ENCODE results near the gene TXLNB. TPM values are rescaled to one million over a fixed set of nuclear protein-coding genes. Genes with fewer than 3 reads are reported as not detected.
"Not testable (repeated sequence)": the region's sequence is repeated elsewhere in the genome, so short reads cannot be mapped to it uniquely, and the experiment has no call there.

The TXLNB gene
- total and polyA plus RNA-seq, 2 donors = 6.3 to 11.2 TPM

DNA sequence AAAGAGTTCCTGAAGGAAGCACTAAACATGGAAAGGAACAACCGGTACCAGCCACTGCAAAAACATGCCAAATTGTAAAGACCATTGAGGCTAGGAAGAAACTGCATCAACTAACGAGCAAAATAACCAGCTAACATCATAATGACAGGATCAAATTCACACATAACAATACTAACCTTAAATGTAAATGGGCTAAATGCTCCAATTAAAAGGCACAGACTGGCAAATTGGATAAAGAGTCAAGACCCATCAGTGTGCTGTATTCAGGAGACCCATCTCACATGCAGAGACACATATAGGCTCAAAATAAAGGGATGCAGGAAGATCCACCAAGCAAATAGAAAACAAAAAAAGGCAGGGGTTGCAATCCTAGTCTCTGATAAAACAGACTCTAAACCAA lies 79.3 kb downstream of the TXLNB start:
- not testable (repeated sequence) for H3K4me1 ChIP-seq (ENCODE audit: control insufficient read depth in 2 of 2, insufficient read depth in 2 of 2, low read length in 2 of 2); H3K4me3 ChIP-seq (ENCODE audit: low read length in 2 of 2); DNase-seq (ENCODE audit: low read depth in 6 of 9, low spot score in 9 of 9); H3K36me3 ChIP-seq (ENCODE audit: control insufficient read depth in 2 of 2, insufficient read depth in 2 of 2, low read length in 1 of 2); H3K27ac ChIP-seq (ENCODE audit: low read depth in 1 of 2, low read length in 1 of 2); H3K27me3 ChIP-seq (ENCODE audit: control insufficient read depth in 2 of 2, insufficient read depth in 1 of 2, low read length in 1 of 2)
- 100% methylated on average over 1 of the region's 2 CpGs for WGBS
- H3K9me3 ChIP-seq (ENCODE audit: control insufficient read depth in 2 of 2, insufficient read depth in 1 of 2, low read length in 1 of 2) = peaks cover 0 to 10% of the 10 kb centered on the region in 2 donors

DNA sequence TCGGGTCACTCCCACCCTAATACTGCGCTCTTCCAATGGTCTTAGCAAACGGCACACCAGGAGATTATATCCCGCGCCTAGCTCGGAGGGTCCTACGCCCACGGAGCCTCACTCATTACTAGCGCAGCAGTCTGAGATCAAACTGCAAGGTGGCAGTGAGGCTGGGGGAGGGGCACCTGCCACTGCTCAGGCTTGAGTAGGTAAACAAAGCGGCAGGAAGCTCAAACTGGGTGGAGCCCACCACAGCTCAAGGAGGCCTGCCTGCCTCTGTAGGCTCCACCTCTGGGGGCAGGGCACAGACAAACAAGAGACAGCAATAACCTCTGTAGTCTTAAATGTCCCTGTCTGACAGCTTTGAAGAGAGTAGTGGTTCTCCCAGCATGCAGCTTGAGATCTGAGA lies 81.0 kb downstream of the TXLNB start:
- H3K27ac ChIP-seq (ENCODE audit: low read depth in 1 of 2, low read length in 1 of 2); H3K27me3 ChIP-seq (ENCODE audit: control insufficient read depth in 2 of 2, insufficient read depth in 1 of 2, low read length in 1 of 2); H3K4me1 ChIP-seq (ENCODE audit: control insufficient read depth in 2 of 2, insufficient read depth in 2 of 2, low read length in 2 of 2); DNase-seq (ENCODE audit: low read depth in 6 of 9, low spot score in 9 of 9); H3K36me3 ChIP-seq (ENCODE audit: control insufficient read depth in 2 of 2, insufficient read depth in 2 of 2, low read length in 1 of 2); H3K4me3 ChIP-seq (ENCODE audit: low read length in 2 of 2): not testable (repeated sequence)
- 96% methylated on average over 10 of the region's 10 CpGs for WGBS
- peaks cover 0 to 14% of the 10 kb centered on the region in 2 donors for H3K9me3 ChIP-seq (ENCODE audit: control insufficient read depth in 2 of 2, insufficient read depth in 1 of 2, low read length in 1 of 2)

DNA sequence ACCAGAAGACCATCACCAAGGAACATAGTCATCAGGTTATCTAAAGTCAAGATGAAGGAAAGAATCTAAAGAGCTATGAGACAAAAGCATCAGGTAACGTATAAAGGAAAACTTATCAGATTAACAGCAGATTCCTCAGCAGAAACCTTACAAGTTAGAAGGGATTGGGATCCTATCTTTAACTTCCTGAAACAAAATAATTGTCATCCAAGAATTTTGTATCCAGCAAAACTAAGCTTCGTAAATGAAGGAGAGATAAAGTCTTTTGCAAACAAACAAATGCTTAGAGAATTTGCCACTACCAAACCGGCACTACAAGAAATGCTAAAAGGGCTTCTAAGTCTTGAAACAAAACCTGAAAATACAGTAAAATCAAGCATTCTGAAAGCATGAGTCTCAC lies 86.0 kb downstream of the TXLNB start:
- no peak for DNase-seq (ENCODE audit: low read depth in 6 of 9, low spot score in 9 of 9)
- Histone ChIP-seq H3K27me3 (ENCODE audit: control insufficient read depth in 2 of 2, insufficient read depth in 1 of 2, low read length in 1 of 2) (no peaks in the 10 kb centered on the region), H3K9me3 (ENCODE audit: control insufficient read depth in 2 of 2, insufficient read depth in 1 of 2, low read length in 1 of 2) (peaks cover 0 to 19% of the 10 kb centered on the region in 2 donors), H3K36me3 (ENCODE audit: control insufficient read depth in 2 of 2, insufficient read depth in 2 of 2, low read length in 1 of 2) (no peaks in the 10 kb centered on the region), H3K4me1 (ENCODE audit: control insufficient read depth in 2 of 2, insufficient read depth in 2 of 2, low read length in 2 of 2) (no peaks in the 10 kb centered on the region), H3K27ac (ENCODE audit: low read depth in 1 of 2, low read length in 1 of 2) (no peak overlapping the region), H3K4me3 (ENCODE audit: low read length in 2 of 2) (no peak overlapping the region)
- WGBS = 98% methylated on average over 3 of the region's 3 CpGs

DNA sequence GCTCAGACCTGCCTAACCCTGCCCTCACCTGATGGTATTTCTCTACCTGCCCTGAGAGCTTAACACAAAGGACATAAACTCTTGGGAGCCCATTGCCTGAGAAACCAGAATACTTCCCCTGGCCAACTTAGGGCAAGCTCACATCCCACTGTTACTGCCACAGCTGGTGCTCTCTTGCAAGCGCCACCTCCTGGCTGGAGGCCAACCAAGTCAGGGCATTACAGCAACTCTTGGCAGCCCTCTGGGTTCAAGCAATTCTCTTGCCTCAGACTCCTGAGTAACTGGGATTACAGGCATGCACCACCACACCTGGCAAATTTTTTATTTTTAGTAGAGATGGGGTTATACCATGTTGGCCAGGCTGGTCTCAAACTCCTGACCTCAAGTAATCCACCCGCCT lies 86.8 kb downstream of the TXLNB start:
- Histone ChIP-seq H3K36me3 (ENCODE audit: control insufficient read depth in 2 of 2, insufficient read depth in 2 of 2, low read length in 1 of 2) (no peaks in the 10 kb centered on the region), H3K4me1 (ENCODE audit: control insufficient read depth in 2 of 2, insufficient read depth in 2 of 2, low read length in 2 of 2) (no peaks in the 10 kb centered on the region), H3K27me3 (ENCODE audit: control insufficient read depth in 2 of 2, insufficient read depth in 1 of 2, low read length in 1 of 2) (no peaks in the 10 kb centered on the region), H3K4me3 (ENCODE audit: low read length in 2 of 2) (no peak overlapping the region), H3K9me3 (ENCODE audit: control insufficient read depth in 2 of 2, insufficient read depth in 1 of 2, low read length in 1 of 2) (peaks cover 0 to 13% of the 10 kb centered on the region in 2 donors), H3K27ac (ENCODE audit: low read depth in 1 of 2, low read length in 1 of 2) (no peak overlapping the region)
- 100% methylated on average over 2 of the region's 2 CpGs for WGBS
- DNase-seq (ENCODE audit: low read depth in 6 of 9, low spot score in 9 of 9) = no peak

DNA sequence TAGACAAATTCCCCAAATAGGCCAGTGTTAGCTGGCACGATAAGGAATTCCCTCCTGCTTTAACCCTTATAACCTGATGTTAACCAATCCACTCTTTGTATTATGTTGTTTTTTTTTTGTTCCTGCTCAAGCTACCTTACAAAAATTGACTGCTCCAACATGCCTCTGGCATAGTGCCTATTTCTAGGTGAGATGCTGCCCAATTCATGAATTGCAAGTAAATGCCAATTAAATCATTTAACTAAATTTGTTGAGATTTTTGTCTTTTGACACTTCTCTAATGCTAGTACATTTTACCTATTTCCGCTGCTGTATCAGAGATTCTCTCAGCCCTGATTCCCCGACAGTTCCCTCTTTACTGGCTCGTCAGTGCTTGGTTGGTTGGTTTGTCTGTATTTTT lies 90.4 kb downstream of the TXLNB start:
- H3K27me3 ChIP-seq (ENCODE audit: control insufficient read depth in 2 of 2, insufficient read depth in 1 of 2, low read length in 1 of 2) = no peaks in the 10 kb centered on the region

DNA sequence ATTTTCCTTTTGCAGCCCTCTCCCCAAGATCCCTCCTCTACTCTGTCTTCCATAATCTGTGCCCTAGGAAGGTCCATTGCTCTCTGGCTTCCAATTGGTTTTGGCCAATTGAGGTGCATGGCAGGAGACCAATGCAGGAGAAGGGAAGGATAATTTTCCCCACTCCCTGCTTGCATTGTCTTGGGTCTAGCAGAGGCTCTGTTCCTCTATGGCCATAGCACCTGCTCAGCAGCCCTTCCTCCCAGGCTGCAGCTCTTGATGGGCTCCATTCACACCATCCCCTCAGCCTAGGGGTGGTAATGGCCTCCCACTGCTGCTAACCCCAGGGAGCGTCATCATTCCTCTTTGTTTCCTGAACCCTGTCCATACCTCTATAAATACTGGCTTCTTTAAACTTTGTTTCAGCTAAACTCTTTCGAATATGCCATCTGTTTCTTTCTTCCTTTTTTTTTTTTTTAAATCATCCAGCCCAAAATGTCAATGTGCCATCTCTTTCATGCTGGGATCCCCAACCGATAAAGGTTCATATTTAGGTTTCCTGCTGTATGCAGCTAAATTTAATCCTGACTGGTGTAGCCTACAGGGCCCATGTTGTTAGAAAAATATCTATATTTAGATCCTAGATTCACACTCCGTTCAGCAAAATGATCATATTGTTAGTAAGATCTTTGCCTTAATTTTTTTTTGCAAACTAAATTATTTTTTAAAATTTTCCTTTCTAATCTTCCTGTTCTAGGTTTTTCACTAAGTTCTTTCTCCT lies 93.1 kb downstream of the TXLNB start:
- DNase-seq (ENCODE audit: low read depth in 6 of 9, low spot score in 9 of 9) = no peak
- H3K4me1 ChIP-seq (ENCODE audit: control insufficient read depth in 2 of 2, insufficient read depth in 2 of 2, low read length in 2 of 2) = no peaks in the 10 kb centered on the region
- H3K9me3 ChIP-seq (ENCODE audit: control insufficient read depth in 2 of 2, insufficient read depth in 1 of 2, low read length in 1 of 2) = no peaks in the 10 kb centered on the region
- no peak overlapping the region for H3K27ac ChIP-seq (ENCODE audit: low read depth in 1 of 2, low read length in 1 of 2)
- no peak overlapping the region for H3K4me3 ChIP-seq (ENCODE audit: low read length in 2 of 2)
- H3K27me3 ChIP-seq (ENCODE audit: control insufficient read depth in 2 of 2, insufficient read depth in 1 of 2, low read length in 1 of 2) = no peaks in the 10 kb centered on the region
- WGBS = 60% methylated on average over 4 of the region's 4 CpGs
- no peaks in the 10 kb centered on the region for H3K36me3 ChIP-seq (ENCODE audit: control insufficient read depth in 2 of 2, insufficient read depth in 2 of 2, low read length in 1 of 2)

More for the DNA sequence above, 90.4 kb downstream of the TXLNB start:
- no peak overlapping the region for H3K4me3 ChIP-seq (ENCODE audit: low read length in 2 of 2)
- WGBS = 97% methylated on average over 4 of the region's 4 CpGs
- H3K9me3 ChIP-seq (ENCODE audit: control insufficient read depth in 2 of 2, insufficient read depth in 1 of 2, low read length in 1 of 2) = peaks cover 0 to 12% of the 10 kb centered on the region in 2 donors
- no peak overlapping the region for H3K27ac ChIP-seq (ENCODE audit: low read depth in 1 of 2, low read length in 1 of 2)
- H3K36me3 ChIP-seq (ENCODE audit: control insufficient read depth in 2 of 2, insufficient read depth in 2 of 2, low read length in 1 of 2) = no peaks in the 10 kb centered on the region
- no peaks in the 10 kb centered on the region for H3K4me1 ChIP-seq (ENCODE audit: control insufficient read depth in 2 of 2, insufficient read depth in 2 of 2, low read length in 2 of 2)
- no peak for DNase-seq (ENCODE audit: low read depth in 6 of 9, low spot score in 9 of 9)

DNA sequence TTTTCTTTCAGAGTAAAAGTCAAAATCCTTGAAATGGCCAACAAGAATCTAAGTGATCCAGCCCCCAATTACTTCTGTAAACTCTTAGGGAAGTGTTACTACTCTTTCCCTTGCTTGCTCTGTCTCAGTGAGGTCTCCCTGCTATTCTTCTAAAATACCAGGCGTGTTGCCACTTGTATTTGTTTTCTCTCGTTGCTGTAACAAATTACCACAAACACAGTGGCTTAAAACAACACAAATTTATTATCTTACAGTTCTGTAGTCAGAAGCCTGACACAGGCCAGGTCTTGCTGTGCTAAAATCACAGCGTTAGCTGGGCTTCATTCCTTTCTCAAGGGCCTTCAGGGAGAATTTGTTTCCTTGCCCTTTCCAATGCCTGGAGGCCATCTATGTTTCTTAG lies 97.1 kb downstream of the TXLNB start:
- Histone ChIP-seq H3K27ac (ENCODE audit: low read depth in 1 of 2, low read length in 1 of 2) (no peak overlapping the region), H3K27me3 (ENCODE audit: control insufficient read depth in 2 of 2, insufficient read depth in 1 of 2, low read length in 1 of 2) (no peaks in the 10 kb centered on the region), H3K36me3 (ENCODE audit: control insufficient read depth in 2 of 2, insufficient read depth in 2 of 2, low read length in 1 of 2) (no peaks in the 10 kb centered on the region), H3K4me3 (ENCODE audit: low read length in 2 of 2) (no peak overlapping the region), H3K4me1 (ENCODE audit: control insufficient read depth in 2 of 2, insufficient read depth in 2 of 2, low read length in 2 of 2) (no peaks in the 10 kb centered on the region), H3K9me3 (ENCODE audit: control insufficient read depth in 2 of 2, insufficient read depth in 1 of 2, low read length in 1 of 2) (no peaks in the 10 kb centered on the region)
- no peak for DNase-seq (ENCODE audit: low read depth in 6 of 9, low spot score in 9 of 9)
- 92% methylated on average over 3 of the region's 3 CpGs for WGBS

Other genes starting within 250 kb of the TXLNB start
- gene HECA, start 156.9 kb downstream of the TXLNB start, total RNA-seq = 29.7 TPM
- 36.0 TPM for gene HECA, start 156.9 kb downstream of the TXLNB start, polyA plus RNA-seq
- 26.3 TPM for gene CITED2, start 82.7 kb upstream of the TXLNB start, total RNA-seq
- 36.2 TPM for gene CITED2, start 82.7 kb upstream of the TXLNB start, polyA plus RNA-seq